Globus pallidus (tissue), 1 donor: Measurements from ENCODE around the gene MEGF11.
"Not testable (repeated sequence)": the region's sequence is repeated elsewhere in the genome, so short reads cannot be mapped to it uniquely, and the experiment has no call there.

Experiments used
- DNase-seq: peaks from one replicate; pipeline ENCODE4 v3.0.0-alpha.2; 2015; ENCODE audit warnings: low spot score

The MEGF11 gene

DNA sequence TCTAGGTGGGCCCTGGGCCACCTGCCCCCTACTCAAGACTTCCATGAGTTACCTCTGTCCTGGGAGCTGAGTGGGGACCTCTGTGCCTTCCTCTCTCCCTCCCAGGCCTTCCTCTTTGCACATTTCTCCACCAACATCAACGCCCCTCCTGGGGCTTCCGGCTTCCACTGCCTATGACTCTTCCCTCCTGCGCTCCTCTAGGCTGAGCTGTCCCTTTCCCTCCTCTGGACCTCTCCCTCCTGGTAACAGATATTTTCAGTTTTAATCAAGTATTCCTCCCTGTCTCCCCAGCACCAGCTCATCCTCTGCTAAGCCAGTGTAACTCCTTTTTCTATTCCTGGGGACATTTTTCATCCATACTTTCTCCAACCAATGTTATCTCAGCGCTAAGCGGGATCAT, 223.9 kb downstream of the MEGF11 start:
- no peak for DNase-seq

GRCh38 chr15:66027268-66027805, 226.2 kb downstream of the MEGF11 start:
- no peak for DNase-seq

DNA sequence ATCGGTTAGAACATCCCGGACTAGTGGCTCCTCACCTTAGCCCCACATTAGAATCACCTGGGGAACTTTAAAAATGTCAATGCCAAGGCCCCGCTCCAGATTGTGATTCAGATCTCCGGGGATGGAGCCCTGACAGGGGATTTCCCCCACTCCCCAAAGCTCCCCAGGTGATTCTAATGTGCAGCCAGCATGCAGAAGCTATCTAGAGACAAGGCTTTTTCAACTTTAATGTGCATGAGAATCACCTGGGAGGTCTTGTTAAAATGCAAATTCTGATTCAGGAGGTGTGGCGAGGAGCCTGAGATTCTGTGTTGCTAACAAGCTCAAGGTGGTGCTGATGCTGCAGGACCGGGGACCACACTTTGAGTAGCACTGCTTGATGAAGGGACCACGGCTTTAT, 227.6 kb downstream of the MEGF11 start:
- DNase-seq, result no peak

DNA sequence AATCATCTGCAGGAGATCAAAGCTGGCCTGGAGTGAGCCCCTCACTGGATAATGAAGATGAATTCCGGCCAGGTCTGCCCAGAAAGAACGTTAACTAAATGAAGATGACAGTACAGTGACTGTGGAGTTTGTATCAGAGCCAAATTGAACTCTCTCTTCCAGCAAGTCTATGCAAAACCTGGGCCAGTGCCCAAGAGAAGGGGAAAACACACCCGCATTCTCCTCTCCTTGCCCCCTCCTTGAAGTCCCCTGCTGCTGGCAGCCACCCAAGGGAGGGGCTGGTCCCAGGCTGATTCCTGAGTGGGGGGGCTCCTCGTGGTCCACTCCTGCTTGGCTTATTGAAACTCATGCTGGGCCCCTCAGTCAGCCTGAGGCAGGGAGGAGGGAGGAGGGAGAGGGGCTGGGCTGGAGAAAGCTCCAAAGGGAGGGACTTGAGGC, 228.5 kb downstream of the MEGF11 start:
- DNase-seq, result peak; percentile 23

GRCh38 chr15:66024116-66024515, 229.4 kb downstream of the MEGF11 start:
- no peak for DNase-seq

DNA sequence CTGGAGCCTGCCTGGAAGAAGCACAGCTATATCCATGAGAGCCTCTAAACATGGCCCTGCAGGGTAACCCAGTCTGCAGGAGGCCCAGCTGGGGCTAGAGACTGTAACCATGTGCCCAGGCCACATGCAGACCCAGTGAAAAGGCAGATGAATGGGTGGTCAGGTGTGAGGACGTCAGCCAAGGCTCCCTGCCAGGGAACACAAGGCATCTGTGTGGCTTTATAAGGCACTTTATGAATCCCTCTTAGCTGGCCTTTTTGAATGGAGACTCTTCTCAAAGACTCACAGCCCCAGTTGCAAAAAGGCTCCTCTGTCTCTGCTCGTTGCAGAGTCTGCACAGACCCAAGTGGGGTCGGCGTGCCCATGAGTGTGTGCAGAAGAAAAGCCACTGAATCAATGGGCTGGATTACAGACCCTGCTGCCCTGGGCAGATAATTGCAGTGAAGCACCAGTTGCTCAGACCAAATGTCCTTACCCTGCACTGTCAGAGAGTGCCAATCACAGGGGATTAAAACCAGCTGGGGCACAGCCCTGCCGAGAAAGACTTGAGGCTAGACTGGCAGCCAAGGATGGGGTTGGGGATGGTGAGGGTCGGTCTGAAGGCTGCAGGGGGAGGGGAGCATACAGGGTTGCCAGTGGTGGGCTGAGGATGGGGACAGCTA, 230.1 kb downstream of the MEGF11 start:
- peak; percentile 64 for DNase-seq

- DNase-seq, result no peak
These were observed 231.4 kb downstream of the MEGF11 start for GRCh38 chr15:66022163-66022525.

DNA sequence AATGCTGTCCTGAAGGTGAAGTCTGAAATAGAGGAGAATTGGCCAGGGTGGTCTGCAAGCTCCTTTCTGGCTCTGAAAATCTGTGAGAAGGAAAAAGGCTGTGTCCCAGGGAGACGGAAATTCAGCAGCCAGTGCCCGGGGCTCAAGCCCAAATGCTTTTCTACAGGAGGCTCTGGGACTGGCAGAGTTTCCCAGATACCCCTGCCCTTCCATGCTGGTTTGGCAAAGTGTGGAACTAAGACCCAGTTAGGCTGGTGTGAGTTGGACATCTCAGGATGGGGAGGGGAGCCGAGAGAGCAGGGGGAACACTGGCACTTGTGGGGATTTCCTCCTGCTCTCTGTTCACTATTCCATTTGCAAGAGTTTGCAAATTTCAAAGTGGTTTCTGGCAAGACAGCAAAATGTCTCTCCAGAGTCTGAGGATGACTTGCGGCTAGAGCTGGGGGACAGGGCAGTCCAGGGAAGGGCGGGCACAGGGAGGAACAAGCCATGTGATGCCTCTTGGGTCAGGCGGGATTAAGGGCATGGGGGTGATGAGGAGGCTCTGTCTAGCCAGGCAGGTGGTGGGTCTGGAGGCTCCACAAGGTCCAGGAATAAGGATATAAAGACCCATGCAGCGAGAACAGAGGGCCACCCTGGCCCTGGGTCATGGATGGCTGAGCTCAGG, 231.9 kb downstream of the MEGF11 start:
- peak; percentile 8 for DNase-seq

GRCh38 chr15:66019826-66020398, 233.6 kb downstream of the MEGF11 start:
- no peak for DNase-seq

- DNase-seq, result no peak
These were observed 234.2 kb downstream of the MEGF11 start for GRCh38 chr15:66019368-66019767.

GRCh38 chr15:66018488-66018797, 235.1 kb downstream of the MEGF11 start:
- no peak for DNase-seq

DNA sequence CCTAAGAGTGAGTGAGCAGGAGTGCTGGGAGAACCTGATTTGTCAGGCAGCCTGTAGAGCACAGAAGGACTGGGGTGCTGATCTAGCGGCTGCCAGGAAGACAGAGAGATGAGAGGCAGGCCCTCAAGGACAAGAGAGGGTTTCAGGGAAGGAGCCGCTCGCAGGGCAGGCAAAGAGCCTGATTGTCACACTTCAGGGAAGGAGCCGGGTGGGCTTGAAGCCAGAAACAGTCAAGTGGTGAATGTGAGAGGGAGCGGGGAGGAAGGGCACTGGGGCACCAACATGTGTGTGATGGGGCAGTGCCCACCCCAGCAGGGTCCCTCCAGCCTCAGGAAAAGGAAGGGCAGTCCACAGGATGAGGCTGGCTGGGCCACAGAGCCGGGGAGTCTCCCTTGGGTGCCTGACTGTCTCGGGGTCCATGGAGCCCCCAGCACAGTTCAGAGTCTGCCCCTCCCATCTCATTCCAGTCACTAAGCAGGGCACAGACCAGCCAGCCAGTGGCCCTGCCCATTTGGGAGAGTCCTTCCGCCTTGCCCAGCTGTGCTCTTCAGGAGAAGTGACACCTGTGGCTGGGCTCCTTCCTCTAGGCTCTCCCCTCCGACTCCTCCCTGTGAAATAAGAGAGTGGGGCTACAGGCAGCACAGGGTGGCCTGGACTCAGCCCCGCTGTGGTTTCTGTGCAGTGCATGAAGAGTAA, 235.6 kb downstream of the MEGF11 start:
- DNase-seq, result no peak

DNA sequence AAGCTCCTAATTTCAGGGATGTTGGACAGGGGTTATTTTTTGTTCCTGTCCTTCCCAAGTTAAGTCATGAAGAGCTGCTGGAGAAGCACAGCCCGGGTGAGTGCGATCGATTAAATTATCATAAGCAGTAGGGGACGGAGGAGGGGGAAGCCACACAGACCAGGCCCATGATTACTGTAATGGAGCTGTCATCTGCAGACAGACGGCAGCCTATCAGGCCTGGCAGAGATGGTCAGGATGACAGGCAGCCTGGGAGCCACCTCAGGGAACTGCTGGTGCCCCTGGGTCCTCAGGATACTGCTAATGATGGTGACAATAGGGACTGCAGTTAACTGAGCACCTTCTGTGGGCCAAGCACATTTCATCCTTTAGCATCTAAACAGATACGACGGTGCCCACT, 236.6 kb downstream of the MEGF11 start:
- DNase-seq, result no peak

DNA sequence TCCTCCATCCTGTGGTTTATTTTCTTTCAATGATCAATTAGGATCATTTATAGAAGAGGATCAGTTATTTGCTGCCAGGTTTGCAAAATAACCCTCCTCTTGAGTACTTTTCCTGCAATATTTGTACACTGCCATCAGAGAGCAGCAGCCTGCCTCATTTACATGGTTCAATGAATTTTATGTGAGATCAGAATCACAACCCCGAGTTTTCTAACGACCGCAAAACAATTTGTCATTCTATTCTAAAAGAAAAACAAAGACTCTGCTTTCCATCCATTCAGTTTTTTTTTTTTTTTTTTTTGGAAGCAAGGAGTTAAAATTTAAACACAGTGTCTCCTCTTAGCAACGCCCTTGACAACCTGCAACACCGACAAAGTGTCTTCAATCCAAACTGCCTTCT, 237.4 kb downstream of the MEGF11 start:
- DNase-seq, result no peak

- no peak for DNase-seq
These were observed 238.8 kb downstream of the MEGF11 start for GRCh38 chr15:66014635-66015182.

DNA sequence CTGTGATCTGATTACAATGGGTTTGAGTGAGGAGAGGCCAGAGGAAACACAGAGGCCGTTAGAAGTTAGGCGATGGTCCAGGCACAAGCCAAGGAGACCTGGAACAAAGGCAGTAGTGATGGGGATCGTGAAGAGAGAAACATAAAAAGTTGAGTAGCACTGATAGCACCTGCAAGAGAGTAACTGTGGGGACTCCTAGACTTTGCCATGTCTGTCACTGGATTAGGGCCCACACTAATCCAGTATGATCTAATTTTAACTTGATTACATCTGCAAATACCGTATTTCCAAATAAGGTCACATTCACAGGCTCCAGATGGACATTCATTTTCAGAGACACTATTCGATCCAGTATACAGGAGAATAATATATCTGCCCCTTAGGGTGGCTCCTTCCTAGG, 239.5 kb downstream of the MEGF11 start:
- no peak for DNase-seq

GRCh38 chr15:66008940-66009562, 244.5 kb downstream of the MEGF11 start:
- no peak for DNase-seq

DNA sequence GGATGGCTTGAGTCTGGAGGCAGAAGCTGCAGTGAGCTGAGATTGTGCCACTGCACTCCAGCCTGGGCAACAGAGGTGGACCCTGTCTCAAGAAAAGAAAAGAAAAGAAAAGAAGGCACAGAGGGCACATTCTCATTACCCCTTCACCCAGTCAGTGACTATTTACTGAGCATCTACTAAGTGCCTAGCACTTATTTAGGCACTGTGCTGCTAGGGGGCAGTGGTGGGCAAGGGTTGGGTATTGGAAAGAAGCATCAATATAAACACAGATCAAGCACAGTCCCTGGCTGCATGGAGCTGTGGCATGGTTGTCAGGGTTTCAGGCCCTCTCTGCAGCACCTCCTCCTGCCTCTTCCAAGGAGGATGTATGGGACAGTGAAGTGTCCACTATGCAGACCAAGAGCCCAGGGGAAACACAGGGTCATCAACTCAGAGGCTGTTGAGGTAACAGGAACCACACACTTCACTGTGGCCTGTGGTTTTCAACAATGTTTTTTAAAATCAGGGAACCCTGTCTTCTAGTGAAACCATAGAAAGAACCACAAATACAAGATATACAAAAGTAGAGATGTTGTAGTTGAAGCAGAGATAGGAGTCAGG, 245.8 kb downstream of the MEGF11 start:
- no peak for DNase-seq

GRCh38 chr15:66006986-66007385, 246.6 kb downstream of the MEGF11 start:
- DNase-seq, result no peak

GRCh38 chr15:66004618-66005262, 248.8 kb downstream of the MEGF11 start:
- DNase-seq, result no peak

DNA sequence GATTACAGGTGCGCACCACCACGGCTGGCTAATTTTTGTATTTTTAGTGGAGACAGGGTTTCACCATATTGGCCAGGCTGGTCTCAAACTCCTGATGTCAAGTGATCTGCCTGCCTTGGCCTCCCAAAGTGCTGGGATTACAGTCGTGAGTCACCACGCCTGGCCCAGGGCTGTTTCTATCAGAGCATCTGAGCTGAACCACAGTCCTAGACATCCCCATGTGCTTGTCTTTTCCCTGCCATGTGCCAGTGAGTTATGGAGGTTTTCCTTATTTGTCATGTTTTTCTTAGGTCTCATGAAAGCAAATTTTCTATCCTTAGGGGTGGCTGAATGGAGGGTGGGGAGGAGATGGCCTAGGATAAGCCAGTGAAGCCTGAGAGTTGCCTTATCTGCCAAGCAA, 250.4 kb downstream of the MEGF11 start:
- DNase-seq, result not testable (repeated sequence)
